ENCODE measurements around the gene CLCA2. TPM values are rescaled to one million over a fixed set of nuclear protein-coding genes. Genes with fewer than 3 reads are reported as not detected.

CLCA2 gene
- total and polyA plus RNA-seq, 2 of the 8 experiments (the other 6 are each of a cell fraction or from before 2014, with no cell fraction given) = not detected

Other genes with a start within 250 kb of the CLCA2 start
- gene ODF2L, start 27.8 kb upstream of the CLCA2 start, total RNA-seq (2021; fragmentation: NEBNext Ultra II Directional; extraction: Animal tissue kit (Norgen Biotek cat#: 25700)) = 27.1 and 30.8 TPM in 2 replicates
- 2.7 and 3.2 TPM in 2 replicates for gene ODF2L, start 27.8 kb upstream of the CLCA2 start, polyA plus RNA-seq (2011; rRNA removed)
- gene CLCA1, start 44.8 kb downstream of the CLCA2 start, total RNA-seq (2021; fragmentation: NEBNext Ultra II Directional; extraction: Animal tissue kit (Norgen Biotek cat#: 25700)) = not detected in 2 replicates
- gene CLCA1, start 44.8 kb downstream of the CLCA2 start, polyA plus RNA-seq (2011; rRNA removed) = not detected in 2 replicates
- gene CLCA4, start 122.9 kb downstream of the CLCA2 start, total RNA-seq (2021; fragmentation: NEBNext Ultra II Directional; extraction: Animal tissue kit (Norgen Biotek cat#: 25700)) = not detected in 2 replicates
- not detected in 2 replicates for gene CLCA4, start 122.9 kb downstream of the CLCA2 start, polyA plus RNA-seq (2011; rRNA removed)

All from H1 (cell line).